Measurements from ENCODE around the gene DACT2.

- TF ChIP-seq CTCF (IDR thresholded peaks at IDR 0.05) (no peak), MAX (CRISPR knock-in tag; IDR thresholded peaks at IDR 0.05) (no peak), FOXK1 (CRISPR knock-in tag; IDR thresholded peaks at IDR 0.05) (no peak), ELF4 (CRISPR knock-in tag; IDR thresholded peaks at IDR 0.05; ENCODE audit: low read depth) (no peak), ETV6 (CRISPR knock-in tag; IDR thresholded peaks at IDR 0.05) (no peak), ZBTB43 (CRISPR knock-in tag; IDR thresholded peaks at IDR 0.05) (no peak), ZNF232 (CRISPR knock-in tag; IDR thresholded peaks at IDR 0.05) (no peak), ATF2 (CRISPR knock-in tag; IDR thresholded peaks at IDR 0.05; ENCODE audit: borderline replicate concordance, low read depth) (no peak), USF2 (CRISPR knock-in tag; IDR thresholded peaks at IDR 0.05) (no peak), JUN (CRISPR knock-in tag; IDR thresholded peaks at IDR 0.05) (no peak), TEAD1 (CRISPR knock-in tag; IDR thresholded peaks at IDR 0.05) (no peak), RORB (CRISPR knock-in tag; IDR thresholded peaks at IDR 0.05) (no peak), EMX1 (CRISPR knock-in tag; IDR thresholded peaks at IDR 0.05) (no peak), E2F1 (CRISPR knock-in tag; IDR thresholded peaks at IDR 0.05) (no peak)
These were observed 26.8 kb downstream of the DACT2 start for GRCh38 chr6:168292826-168293225.
